22Rv1 (cell line): ENCODE results near the gene SLC4A3.

Experiments used
- CTCF ChIP-seq: fragments of 450-650 bp; IDR thresholded peaks from 2 replicates; pipeline ENCODE4 v1.5.1; 2017; ENCODE audit warnings: mild to moderate bottlenecking
- ZFX ChIP-seq: fragments of 450-650 bp; IDR thresholded peaks from 2 replicates; pipeline ENCODE4 v1.6.1; 2017; ENCODE audit warnings: antibody characterized with exemption, borderline replicate concordance

- TF ChIP-seq CTCF = no peak
- TF ChIP-seq ZFX = no peak
Measured at GRCh38 chr2:219630770-219631405, 3.5 kb downstream of the SLC4A3 start.
